OCI-LY7 (cell line): ENCODE results near the gene DLG5. TPM values are rescaled to one million over a fixed set of nuclear protein-coding genes. Genes with fewer than 3 reads are reported as not detected.

Experiments used
- BruUV-seq: library from RNA; stranded (reverse); fragments of 400-500 nt; replicated peaks from 2 replicates; lab custom pipeline; 2021; lab: Mats Ljungman, UMichigan
- CTCF ChIA-PET: fragments of 300-600 bp; sonication (Branson Sonifier 250); formaldehyde crosslinking; loops from one replicate; lab custom pipeline; 2022; ENCODE audit warnings: antibody characterized with exemption; ENCODE audit not compliant: unreplicated experiment; lab: Charles Lee
- POLR2A ChIA-PET: fragments of 300-600 bp; sonication (Branson Sonifier 250); formaldehyde crosslinking; loops from one replicate; lab custom pipeline; 2022; ENCODE audit warnings: antibody characterized with exemption; lab: Charles Lee
- DNase-seq: peaks from one replicate; pipeline ENCODE4 v3.0.0-alpha.2; 2015; ENCODE audit warnings: low spot score
- H2AFZ ChIP-seq: fragments of 200-600 bp; sonication (generic), shearing (Covaris generic); 2 replicates; pipeline ENCODE4 v1.6.1; 2014; ENCODE audit warnings: mild to moderate bottlenecking, antibody characterized with exemption, low read length, moderate library complexity
- H3K27ac ChIP-seq: fragments of 200-600 bp; sonication (generic); 2 replicates; pipeline ENCODE4 v1.5.1; 2014; ENCODE audit warnings: mixed run types, low read depth, mild to moderate bottlenecking, moderate library complexity, low read length, inconsistent platforms; ENCODE audit not compliant: poor library complexity, severe bottlenecking
- H3K36me3 ChIP-seq: fragments of 200-600 bp; sonication (generic); 2 replicates; pipeline ENCODE4 v1.6.1; 2014; ENCODE audit warnings: mild to moderate bottlenecking, antibody characterized with exemption, low read length, moderate library complexity, mixed read lengths; ENCODE audit not compliant: insufficient read depth
- H3K4me1 ChIP-seq: fragments of 200-600 bp; sonication (generic); 2 replicates; pipeline ENCODE4 v1.5.1; 2014; ENCODE audit warnings: mild to moderate bottlenecking, low read length; ENCODE audit not compliant: insufficient read depth, poor library complexity, severe bottlenecking
- H3K4me2 ChIP-seq: fragments of 200-600 bp; sonication (generic); 2 replicates; pipeline ENCODE4 v1.6.1; 2014; ENCODE audit warnings: mild to moderate bottlenecking, low read length
- H3K4me3 ChIP-seq: fragments of 200-600 bp; sonication (generic); 2 replicates; pipeline ENCODE4 v1.5.1; 2014; ENCODE audit warnings: mild to moderate bottlenecking, low read depth, low read length; ENCODE audit not compliant: poor library complexity, severe bottlenecking
- H3K79me2 ChIP-seq: fragments of 200-600 bp; sonication (generic); 2 replicates; pipeline ENCODE4 v1.6.1; 2016; ENCODE audit warnings: low read depth, mild to moderate bottlenecking, low read length, moderate library complexity, mixed read lengths; ENCODE audit not compliant: insufficient read depth
- H3K9me2 ChIP-seq: fragments of 200-600 bp; sonication (generic); 2 replicates; pipeline ENCODE4 v1.6.1; 2016; ENCODE audit warnings: mild to moderate bottlenecking, low read length, mixed read lengths; ENCODE audit not compliant: insufficient read depth
- H3K9me3 ChIP-seq: fragments of 200-600 bp; sonication (generic); 2 replicates; pipeline ENCODE4 v1.6.1; 2014; ENCODE audit warnings: mild to moderate bottlenecking, mixed run types, low read length, mixed read lengths
- H4K20me1 ChIP-seq: fragments of 200-600 bp; sonication (generic); 2 replicates; pipeline ENCODE4 v1.6.1; 2014; ENCODE audit warnings: mild to moderate bottlenecking, antibody characterized with exemption, low read length, moderate library complexity, mixed read lengths; ENCODE audit not compliant: insufficient read depth
- CTCF ChIP-seq: fragments of 200-600 bp; sonication (generic); conservative IDR thresholded peaks from 2 replicates; pipeline ENCODE4 v1.5.1; 2014; ENCODE audit warnings: mild to moderate bottlenecking, antibody characterized with exemption, low read length, moderate library complexity, mixed read lengths
- EZH2phosphoT487 ChIP-seq: fragments of 200-600 bp; sonication (generic); IDR thresholded peaks from 2 replicates; pipeline ENCODE4 v1.6.1; 2018; ENCODE audit warnings: low read depth, borderline replicate concordance, mild to moderate bottlenecking, mixed run types, antibody characterized with exemption, low read length, moderate library complexity, mixed read lengths
- intact Hi-C: fragments of 100-400 bp; cut with micrococcal nuclease; formaldehyde crosslinking; loops from one replicate; pipeline ENCODE4 v1.10.0; 2022; ENCODE audit not compliant: unreplicated experiment
- total RNA-seq, 2 experiments: library from RNA; depleted of rRNA in 1 of 2; stranded (reverse); fragments of >200 nt in 1 of 2; shearing (Covaris generic) in 1 of 2; gene quantifications; 2 replicates each; pipeline ENCODE4 v1.2.3, GENCODE V29; 2014 to 2022

Gene DLG5
- total RNA-seq, 2 experiments from 2014 or later: 0.27 TPM; not detected in 1

- no peak overlapping the region for H3K4me2 ChIP-seq
- BruUV-seq: no TSS peak
- CTCF ChIA-PET: no interaction called here
- no peak overlapping the region for H3K27ac ChIP-seq
- POLR2A ChIA-PET: interaction anchor here (0.6 kb wide), 1 partner anchor 586 kb away, joined by 6 read pairs; no protein-coding TSS in a partner anchor
- TF ChIP-seq EZH2phosphoT487 (no peak), CTCF (no peak)
- H3K9me3 ChIP-seq: no peaks in the 10 kb centered on the region
- intact Hi-C loops: no loop called here
- H2AFZ ChIP-seq: no peak overlapping the region
- no peaks in the 10 kb centered on the region for H3K9me2 ChIP-seq
- no peak for DNase-seq
- H3K4me3 ChIP-seq: no peak overlapping the region
- no peaks in the 10 kb centered on the region for H4K20me1 ChIP-seq
- no peaks in the 10 kb centered on the region for H3K4me1 ChIP-seq
- no peaks in the 10 kb centered on the region for H3K79me2 ChIP-seq
- no peaks in the 10 kb centered on the region for H3K36me3 ChIP-seq
These were observed 14.9 kb downstream of the DLG5 start for GRCh38 chr10:77911535-77912123.

- no peak for DNase-seq
- CTCF ChIA-PET: no interaction called here
- POLR2A ChIA-PET: no interaction called here
- BruUV-seq: no TSS peak
- Histone ChIP-seq H2AFZ (no peak overlapping the region), H4K20me1 (no peaks in the 10 kb centered on the region), H3K4me1 (no peaks in the 10 kb centered on the region), H3K4me3 (no peak overlapping the region), H3K36me3 (no peaks in the 10 kb centered on the region), H3K9me2 (no peaks in the 10 kb centered on the region), H3K4me2 (no peak overlapping the region), H3K79me2 (no peaks in the 10 kb centered on the region), H3K27ac (no peak overlapping the region), H3K9me3 (no peaks in the 10 kb centered on the region)
- intact Hi-C loops: no loop called here
- TF ChIP-seq CTCF (no peak), EZH2phosphoT487 (no peak)
These were observed 15.9 kb downstream of the DLG5 start for GRCh38 chr10:77910524-77911145.

GRCh38 chr10:77909749-77910375 is 16.7 kb downstream of the DLG5 start:
- no peak overlapping the region for H3K4me3 ChIP-seq
- no peak overlapping the region for H3K27ac ChIP-seq
- no peak for DNase-seq
- no peaks in the 10 kb centered on the region for H3K9me2 ChIP-seq
- H3K9me3 ChIP-seq: no peaks in the 10 kb centered on the region
- H3K4me2 ChIP-seq: no peak overlapping the region
- TF ChIP-seq CTCF: no peak
- TF ChIP-seq EZH2phosphoT487: no peak
- ChIA-PET CTCF (no interaction called here), POLR2A (no interaction called here)
- no TSS peak for BruUV-seq
- intact Hi-C loops: no loop called here
- no peaks in the 10 kb centered on the region for H4K20me1 ChIP-seq
- no peak overlapping the region for H2AFZ ChIP-seq
- no peaks in the 10 kb centered on the region for H3K4me1 ChIP-seq
- H3K79me2 ChIP-seq: no peaks in the 10 kb centered on the region
- no peaks in the 10 kb centered on the region for H3K36me3 ChIP-seq
